NCI-H510A (cell line): ENCODE measurements around the gene ARL14EPL.

Source experiments
- DNase-seq: peaks from one replicate; lab custom pipeline; 2025; lab: John Stamatoyannopoulos, UW

The ARL14EPL gene

DNA sequence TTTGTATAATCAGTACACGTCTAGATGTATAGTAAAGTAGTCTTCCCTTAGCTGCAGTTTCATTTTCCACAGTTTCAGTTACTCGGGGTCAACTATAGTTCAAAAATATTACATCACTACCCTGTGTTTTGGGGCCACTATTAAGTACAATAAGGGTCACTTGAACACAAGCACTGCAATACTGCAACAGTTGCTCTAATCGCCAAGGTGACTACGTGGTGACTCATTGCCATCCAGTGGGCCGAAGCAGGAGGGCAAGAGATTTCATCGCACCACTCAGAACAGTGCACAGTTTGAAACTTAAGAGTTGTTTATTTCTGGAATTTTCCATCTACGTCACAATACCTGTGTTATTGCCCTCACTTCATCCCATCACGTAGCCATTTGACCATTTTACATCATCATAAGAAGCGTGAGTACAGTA is at the start of gene ARL14EPL:
Gene ARL14EPL (plus strand): TSS at position 379 of the 424 bp plus-strand sequence. CDS start 18,994 bp downstream, outside the sequence.
- DNase-seq, result no peak

DNA sequence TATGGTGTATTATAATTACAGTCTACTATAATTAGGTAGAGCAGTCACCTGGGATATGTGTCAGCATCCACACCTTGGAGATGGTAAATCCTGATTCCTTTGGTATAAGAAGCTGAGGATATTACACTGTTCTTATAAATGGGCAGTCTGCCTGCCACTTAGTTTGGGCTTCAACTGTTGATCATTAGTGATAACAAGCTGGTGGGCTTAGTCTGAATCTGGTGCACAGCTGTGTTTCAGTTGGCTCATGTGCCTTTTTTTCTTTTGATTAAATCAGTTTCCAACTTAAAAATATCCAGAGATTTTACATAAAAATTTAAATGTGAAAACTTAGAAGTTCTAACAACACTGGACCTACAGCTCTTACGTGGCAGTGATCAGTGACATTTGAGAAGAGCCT is 48.8 kb upstream of the ARL14EPL start:
- DNase-seq, result no peak

DNA sequence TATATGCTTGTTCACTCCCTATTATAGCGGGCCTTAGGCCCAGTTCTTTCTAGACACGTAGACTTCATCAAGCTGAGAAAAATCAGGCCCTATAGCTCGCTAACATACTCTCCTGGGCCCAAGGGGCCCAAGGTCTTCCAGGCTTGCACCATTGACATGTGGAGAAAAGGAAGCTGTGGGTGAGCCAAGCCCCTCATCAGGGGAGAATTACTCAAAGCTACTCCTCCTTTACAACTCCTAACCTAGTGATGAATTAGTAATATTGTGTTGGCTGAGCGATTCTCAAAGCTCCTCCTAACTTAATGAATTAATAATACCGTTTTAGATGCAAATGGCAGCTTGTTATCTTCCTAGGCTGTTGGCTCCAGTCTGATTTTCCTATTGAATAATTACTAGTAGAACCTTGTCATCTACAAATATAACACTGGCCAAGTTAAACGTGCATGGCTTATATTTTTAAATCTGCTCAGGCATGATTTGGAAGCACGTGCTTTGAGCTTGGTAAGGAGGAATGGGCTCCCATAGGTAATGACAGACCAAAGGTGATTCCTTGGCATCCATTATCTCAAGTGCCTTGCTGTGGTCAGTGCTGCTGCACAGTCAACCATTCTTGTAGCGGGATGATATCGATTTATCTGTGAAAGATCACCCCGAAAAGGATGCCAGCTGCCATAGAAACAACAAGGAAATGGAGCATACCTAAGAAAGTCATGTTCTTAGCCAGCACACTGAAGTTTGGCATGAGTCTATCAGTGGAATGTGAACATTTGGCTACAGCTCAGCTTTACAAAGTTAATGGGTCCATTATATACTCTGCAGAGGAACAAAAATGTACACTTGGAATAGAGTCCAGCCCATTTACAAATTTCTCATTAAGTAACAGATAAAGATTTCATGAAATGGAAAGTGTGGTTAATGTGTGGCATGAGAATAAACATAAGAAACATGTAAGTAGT is 46.2 kb upstream of the ARL14EPL start:
- DNase-seq, result no peak

DNA sequence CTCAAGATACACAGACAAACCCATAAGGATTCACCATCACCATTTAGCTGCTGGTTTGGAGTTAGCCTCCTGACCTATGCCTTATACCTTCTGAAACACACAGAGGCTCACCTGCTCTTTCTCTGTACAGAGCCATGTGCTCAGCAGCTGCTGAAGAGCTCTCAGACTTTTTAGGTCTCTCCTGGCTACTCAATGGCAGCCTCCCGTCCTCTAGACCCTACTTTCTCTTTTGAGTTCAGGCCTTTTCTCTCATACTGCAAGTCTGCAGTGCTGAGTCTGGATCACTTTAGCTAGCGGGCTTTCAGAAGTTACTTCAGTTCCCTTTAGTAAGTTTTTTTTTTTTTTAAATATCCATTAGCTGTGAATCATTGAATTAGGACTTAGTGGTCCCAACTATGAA is 44.3 kb upstream of the ARL14EPL start:
- DNase-seq, result no peak

DNA sequence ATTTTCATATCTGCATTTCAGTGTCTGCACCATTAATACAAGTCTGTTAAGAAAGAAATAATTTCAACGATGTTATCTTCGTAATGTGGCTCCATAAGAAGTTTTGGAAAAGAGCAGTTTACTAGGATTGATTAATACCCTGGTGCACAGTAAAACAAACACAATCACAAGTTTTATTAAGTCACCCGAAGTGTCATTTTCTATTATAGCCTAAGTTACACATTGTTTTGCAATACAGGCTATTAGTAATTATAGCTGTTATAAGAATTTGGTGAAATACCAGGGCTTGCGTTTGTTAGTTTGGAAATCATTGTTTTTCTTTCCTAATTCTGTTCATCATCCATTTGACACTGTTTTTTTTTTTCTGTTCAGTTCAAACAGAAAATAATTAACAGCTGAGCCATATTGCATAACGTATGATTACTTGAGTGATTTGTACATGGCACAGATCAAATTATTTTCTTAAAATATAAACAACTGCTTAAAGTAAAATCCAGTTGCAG is 39.4 kb upstream of the ARL14EPL start:
- DNase-seq, result no peak

DNA sequence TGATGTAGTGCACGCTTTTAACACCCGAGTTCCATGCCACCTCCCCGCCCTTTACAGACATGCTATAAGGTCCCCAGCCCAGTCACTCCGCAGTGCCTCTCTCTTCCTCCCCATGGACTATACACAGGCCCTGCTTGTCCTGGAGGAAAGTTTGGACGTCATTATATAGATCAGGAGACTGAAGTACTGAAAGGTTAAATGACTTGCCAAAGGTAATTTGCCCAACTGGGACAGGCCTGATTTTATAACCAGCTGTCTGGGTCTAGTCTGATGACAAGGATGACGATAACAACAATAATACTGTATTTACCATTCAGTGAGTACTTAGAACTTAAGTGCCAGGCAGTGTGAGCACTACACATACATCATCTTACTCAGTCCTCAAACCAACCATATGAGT is 36.9 kb upstream of the ARL14EPL start:
- DNase-seq, result no peak

DNA sequence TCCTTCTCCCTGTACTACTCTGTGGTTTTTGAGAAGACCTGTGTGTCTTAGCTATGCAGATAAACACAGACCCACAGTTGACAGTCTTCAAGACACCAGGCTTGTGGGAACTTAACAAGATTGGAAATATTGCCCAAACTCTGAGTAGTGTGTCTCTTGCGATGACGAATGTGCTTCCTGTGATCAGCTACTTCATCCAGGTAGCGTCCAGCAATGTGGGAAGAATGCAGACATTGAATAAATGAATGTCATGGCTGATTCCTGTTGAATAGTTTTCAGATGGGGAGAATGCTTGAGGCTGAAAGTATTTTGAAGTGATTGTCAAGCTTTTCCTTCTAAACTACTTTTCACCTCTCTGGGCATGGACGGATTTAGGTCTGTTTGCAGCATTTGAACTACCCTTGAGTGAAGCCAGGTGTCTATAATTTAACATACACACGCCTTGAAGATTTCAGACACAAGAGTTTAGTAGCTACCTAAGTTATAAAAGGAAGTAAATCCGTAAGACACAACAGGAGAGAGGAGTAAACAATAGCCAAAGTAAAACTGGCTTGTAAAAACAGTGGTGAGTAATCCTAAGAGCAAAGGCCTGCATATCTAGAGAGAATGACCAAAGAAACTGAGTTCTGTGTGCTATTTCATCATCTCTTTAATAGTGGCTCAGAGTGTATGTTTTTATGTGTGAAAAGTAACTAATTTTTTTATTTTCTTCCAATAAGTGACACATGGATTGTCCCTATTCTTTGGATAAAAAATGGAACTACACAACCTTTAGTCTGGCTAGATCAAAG is 30.0 kb upstream of the ARL14EPL start:
- no peak for DNase-seq

DNA sequence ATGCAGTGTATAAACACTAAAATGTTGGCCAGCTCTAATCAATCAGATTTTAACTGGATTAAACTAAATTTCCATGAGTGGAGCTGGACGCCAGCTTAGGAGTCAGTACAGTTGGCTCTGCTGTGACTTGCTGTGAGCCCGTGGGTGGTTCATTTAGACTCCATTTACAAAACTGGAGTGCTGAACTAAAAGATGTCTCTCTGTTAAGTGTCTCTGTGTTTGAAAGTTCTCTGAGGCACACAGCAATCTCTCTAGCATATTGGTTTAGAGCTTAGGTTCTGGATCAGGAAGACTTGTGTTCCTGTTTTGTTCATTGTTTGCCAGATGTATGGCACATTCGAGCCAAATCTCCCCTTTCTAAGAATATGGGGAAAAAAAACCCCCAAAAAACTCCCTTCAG is 28.0 kb upstream of the ARL14EPL start:
- no peak for DNase-seq

DNA sequence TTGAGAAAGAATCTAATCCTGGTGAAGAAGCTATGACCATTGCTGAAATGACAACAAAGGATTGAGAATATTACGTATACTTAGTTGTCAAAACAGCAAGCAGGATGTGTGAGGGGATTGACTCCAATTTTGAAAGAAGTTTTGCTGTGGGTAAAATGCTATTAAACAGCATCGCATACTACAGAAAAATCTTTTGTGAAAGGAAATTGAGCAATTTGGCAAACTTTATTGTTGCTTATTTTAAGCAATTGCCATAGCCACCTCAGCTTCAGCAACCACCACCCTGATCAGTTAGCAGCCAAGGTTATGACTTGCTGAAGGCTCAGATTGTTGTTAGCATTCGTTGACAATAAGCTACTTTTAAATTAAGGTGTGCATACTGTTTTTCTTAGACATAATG is 22.5 kb upstream of the ARL14EPL start:
- no peak for DNase-seq

DNA sequence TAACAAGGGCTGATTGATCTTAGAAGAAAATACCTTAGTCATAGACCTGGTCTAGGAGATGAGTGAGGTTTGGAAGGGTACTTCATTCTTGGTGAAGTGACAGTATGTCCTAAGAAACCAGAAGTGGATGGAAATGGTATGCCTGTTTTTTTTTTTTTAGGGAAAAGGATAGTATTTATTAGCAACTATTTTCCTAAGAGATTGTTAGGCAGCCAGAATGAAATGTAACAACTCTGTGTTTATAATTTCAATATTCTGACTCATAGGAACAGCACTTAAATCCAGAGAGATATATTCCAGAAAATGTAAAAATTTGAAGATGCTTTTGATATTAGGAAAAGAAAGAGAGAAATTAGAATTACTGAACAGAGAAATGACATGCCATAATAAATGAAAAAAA is 21.2 kb upstream of the ARL14EPL start:
- DNase-seq, result no peak

DNA sequence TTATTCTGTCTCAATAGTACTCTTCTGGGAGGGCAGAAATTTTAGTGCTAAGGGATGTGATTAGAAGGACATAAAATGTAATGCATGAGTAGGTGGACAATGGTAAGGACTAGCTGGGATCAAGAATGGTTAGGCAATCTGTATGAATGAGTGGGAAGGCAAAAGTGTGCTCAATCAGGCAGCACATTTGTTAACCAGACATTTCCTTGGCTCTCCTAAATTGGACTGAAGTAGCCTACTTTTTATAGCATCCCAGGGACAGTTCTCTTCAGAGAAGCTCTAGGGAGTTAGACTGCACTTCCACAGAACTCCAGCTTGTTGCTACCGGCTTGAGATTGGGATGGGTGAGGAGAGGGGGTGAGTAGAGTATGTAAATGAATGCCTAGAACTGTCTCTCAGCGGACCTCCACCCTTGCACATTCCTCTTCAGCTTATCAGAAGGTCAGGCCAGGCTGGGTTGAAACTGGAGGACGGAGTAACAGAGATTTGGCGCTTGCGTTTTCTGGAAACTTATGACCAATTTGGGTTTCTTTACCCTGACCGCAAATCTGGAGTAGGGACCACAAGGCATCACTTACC is 19.0 kb upstream of the ARL14EPL start:
- no peak for DNase-seq

DNA sequence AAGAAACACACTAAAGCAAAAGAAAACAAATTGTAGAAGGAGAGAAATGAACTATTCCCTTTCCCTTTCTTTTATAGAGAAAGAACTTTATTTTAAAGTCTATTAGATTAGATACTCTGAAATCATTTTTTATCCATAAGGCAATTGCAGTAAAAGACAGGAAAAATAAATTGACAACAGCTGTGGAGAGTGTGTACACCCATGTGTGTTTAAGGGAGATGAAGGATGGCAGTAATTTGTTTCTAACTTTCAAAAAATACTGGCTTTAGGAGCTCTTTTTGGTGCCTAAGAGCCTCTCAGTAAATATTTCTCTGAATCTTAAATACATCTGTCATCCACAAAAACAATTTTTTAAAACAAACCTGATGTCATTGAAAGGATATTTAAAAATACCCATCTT is 18.3 kb upstream of the ARL14EPL start:
- DNase-seq, result no peak

DNA sequence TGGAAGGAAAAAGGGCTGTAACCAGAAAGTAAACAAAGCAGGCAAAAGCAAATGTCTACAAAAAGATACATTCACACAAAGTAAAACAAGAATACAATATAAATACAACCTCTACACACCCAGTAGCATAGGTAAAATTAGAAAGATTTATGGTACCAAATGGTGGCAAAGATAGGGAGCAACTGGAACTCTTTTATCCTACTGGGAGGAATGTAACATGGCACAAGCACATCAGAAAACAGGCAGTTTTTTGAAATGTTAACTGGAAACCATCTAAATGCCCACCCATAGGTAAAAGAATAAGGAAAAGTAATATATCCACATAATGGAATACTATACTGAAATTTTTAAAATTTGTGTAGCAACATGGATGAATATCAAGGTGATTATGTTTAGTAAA is 8.7 kb upstream of the ARL14EPL start:
- no peak for DNase-seq

DNA sequence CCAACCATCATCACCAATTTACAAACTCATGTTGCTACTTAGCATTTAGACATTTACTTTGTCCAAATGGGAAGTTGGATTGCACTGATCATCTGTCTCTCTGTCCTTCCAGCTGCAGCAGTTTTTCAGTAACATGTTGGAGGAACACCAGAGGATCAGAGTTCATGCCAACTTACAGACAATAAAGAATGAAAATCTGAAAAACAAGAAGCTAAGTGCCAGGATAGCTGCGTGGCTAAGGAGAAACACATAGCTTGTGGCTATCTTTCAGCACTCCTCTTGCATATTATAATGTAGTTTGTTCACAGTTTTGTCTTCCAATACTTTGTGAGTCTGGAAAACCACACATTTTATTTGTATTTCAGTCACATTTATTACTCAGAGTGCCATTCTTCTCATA is 6.4 kb upstream of the ARL14EPL start:
- no peak for DNase-seq

DNA sequence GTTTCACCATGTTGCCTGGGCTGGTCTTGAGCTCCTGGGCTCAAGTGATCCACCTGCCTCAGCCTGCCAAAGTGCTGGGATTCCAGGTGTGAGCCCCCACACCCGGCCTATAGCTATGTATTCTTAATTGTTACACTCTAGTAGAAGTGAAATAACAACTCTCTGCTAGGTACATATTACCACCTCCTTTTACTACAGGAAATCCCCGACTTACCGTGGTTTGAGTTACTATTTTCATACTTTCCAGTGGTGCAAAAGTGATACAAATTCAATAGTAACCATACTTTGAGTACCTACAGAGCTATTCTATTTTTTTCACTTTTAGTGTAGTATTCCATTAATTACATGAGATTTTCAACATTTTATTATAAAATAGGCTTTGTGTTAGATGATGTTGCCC is 719 bp downstream of the ARL14EPL start:
- no peak for DNase-seq

DNA sequence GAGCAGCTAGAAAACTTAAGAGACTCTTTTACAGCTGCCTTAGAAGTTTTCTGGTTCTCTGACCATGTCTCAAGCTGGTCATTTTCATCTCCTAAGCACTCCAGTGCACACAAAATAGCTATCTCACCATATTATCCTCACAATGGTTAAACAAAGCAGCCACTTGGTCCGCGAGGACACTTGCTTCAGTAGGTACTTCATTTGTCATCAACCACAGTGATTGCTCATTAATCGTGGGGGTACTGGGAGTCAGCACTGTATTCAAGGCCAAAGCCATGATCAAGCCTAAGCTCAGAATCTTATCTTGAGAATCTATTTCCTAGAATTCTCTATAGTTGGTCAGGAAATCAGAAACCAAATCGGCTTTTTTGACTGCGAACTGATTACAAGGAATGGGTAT is 2.9 kb downstream of the ARL14EPL start:
- no peak for DNase-seq

DNA sequence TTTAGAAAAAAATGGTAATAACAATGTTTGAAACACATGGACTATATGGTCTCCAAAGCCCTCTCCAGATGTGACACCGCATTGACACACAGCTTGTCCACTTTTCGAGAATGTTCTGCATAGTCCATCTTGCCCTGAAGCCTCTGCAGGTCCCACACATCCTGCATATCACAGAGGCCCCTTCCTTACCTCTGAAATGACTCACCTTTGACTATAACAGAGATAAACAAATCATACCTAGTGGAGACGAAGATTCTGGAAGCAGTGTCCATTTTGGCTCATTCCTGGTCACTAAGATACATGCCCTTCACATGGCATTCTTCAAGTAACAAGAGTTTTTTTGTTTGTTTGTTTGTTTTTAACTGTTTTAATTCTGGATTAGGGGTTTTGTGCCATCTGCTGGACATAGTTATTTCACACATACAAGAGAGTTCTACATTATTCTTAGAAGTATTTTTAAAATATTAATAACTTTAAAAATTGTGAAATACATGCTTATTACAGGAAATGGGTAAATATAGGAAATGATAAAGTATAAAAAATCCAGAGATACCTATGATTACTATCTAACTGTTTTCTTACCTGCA is 5.1 kb downstream of the ARL14EPL start:
- no peak for DNase-seq

DNA sequence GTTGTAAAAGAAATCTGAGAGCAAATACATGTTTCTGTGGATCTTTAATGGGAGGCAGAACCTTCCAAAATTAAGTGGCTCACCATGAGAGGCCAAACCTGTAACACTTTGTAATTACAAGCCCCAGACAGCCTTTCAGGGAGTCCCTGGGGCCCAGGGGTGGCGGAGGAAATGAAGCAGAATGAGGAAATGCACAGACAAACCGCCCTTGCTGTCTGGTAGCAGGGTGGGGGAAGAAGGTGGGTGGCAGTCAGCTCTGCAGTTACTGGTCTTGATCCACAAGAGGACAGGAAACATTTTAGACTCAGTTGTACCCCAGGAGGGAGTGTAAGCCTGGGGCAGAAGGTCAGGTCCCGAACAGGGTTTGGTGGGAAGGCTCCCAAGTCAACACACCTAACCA is 6.5 kb downstream of the ARL14EPL start:
- no peak for DNase-seq

DNA sequence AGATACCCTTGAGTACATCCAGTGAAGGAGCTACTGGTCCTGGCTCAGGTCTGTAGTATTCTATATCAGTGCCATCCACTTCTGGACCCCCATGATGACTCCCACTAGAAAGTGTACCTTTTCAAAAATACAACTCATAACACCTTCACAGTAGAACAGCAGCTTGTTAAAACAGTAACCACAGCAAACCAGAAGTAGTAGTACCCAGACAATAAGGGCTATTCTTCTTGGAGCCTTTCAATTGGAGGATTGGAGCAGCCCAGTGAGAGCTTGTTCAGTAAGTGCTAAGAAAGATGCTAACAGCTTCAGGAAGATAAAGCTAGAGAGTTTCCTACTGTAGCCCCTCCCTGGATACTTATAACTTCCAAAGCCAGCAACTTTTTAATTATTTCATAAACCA is 10.1 kb downstream of the ARL14EPL start:
- no peak for DNase-seq

DNA sequence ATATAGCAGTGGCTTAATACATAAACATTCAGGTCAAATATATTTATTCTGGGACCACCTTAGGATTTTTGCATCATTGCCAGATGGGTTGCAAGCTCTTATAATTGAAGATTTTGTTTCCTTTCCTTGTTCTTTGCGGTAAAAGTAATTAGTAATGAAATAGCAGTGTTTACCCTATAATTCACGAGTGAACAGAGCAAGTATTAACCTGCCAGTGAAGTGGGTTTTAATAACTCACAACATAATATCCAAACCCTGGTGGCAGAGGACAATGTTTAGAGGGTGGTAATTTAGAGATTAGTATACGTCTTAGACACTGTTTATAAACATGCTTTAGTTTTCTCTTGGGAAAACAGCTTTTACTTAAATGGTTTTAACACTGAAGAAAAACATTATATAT is 11.8 kb downstream of the ARL14EPL start:
- DNase-seq, result no peak

DNA sequence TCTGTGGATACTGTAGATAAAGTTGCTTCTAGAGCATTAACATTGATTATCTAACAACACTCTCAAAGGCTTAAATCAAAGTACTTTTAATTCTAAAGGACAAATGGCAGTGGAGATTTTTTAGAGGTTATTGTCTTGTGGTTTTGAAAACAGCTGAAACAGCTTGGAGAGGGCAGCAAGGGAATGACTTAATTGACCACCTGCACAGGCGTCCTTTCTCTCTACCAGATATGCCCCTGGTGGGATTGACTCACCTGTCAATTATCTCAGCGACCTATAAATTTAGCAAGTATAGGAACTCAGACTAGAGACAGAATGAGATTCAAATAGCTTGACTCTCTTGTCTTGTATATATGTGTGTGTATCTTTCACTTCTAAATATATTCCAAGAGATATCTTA is 13.5 kb downstream of the ARL14EPL start:
- no peak for DNase-seq

DNA sequence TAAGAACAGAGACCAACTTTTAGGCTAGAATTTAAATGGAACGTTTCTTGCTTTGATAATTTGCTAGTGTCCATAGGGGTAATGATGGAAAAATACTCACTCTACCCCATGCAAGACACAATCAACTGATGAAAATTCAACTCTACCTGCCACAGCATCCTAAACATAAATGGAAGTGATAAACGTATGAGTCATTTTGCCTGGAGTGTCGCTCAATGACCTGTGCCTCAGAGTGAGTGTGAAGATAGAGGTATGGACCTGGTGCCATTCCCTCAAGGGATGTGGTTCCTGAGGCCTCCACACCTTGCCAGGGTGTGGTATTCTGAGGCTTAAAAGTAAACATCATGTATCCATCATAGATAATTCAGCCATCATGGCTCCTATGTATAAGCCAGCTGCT is 14.0 kb downstream of the ARL14EPL start:
- DNase-seq, result no peak
